ENCODE results near the gene SP1.
"Not testable (repeated sequence)": the region's sequence is repeated elsewhere in the genome, so short reads cannot be mapped to it uniquely, and the experiment has no call there.

Gene SP1

GRCh38 chr12:53414756-53415417 is 34.9 kb downstream of the SP1 start:
- DNase-seq, result no peak

- not testable (repeated sequence) for DNase-seq
Measured at GRCh38 chr12:53415752-53416389, 35.9 kb downstream of the SP1 start.

GRCh38 chr12:53417291-53417816 is 37.4 kb downstream of the SP1 start:
- not testable (repeated sequence) for DNase-seq

GRCh38 chr12:53418221-53418620 is 38.2 kb downstream of the SP1 start:
- no peak for DNase-seq

GRCh38 chr12:53419756-53420155 is 39.8 kb downstream of the SP1 start:
- DNase-seq, result no peak

GRCh38 chr12:53422247-53422646 is 42.3 kb downstream of the SP1 start:
- DNase-seq, result not testable (repeated sequence)

GRCh38 chr12:53423597-53423996 is 43.6 kb downstream of the SP1 start, which contains the start of gene AMHR2:
TSS of gene AMHR2 (plus strand) at chr12:53423855. CDS start at chr12:53423935, 80 bp downstream.
- DNase-seq, result no peak

GRCh38 chr12:53424626-53425514 is 44.9 kb downstream of the SP1 start:
- DNase-seq, result no peak

GRCh38 chr12:53425515-53426150 is 45.7 kb downstream of the SP1 start:
- DNase-seq, result no peak

GRCh38 chr12:53427905-53428594 is 48.1 kb downstream of the SP1 start:
- no peak for DNase-seq

- DNase-seq, result no peak
Measured at GRCh38 chr12:53428741-53429140, 48.8 kb downstream of the SP1 start.

- no peak for DNase-seq
Measured at GRCh38 chr12:53430116-53430515, 50.1 kb downstream of the SP1 start.

GRCh38 chr12:53431187-53431586 is 51.2 kb downstream of the SP1 start:
- DNase-seq, result no peak

- not testable (repeated sequence) for DNase-seq
Measured at GRCh38 chr12:53435326-53435725, 55.4 kb downstream of the SP1 start.

GRCh38 chr12:53439582-53439981 is 59.6 kb downstream of the SP1 start:
- DNase-seq, result not testable (repeated sequence)

- DNase-seq, result peak; percentile 98
Measured at GRCh38 chr12:53441040-53441833, 61.3 kb downstream of the SP1 start, which contains the start of gene PRR13. TSS of gene PRR13 (plus strand) at chr12:53441734. CDS start at chr12:53442715, 981 bp downstream.

- no peak for DNase-seq
Measured at GRCh38 chr12:53443955-53444354, 64.0 kb downstream of the SP1 start.

GRCh38 chr12:53444593-53445325 is 64.8 kb downstream of the SP1 start:
- DNase-seq, result not testable (repeated sequence)

GRCh38 chr12:53450936-53451335 is 71.0 kb downstream of the SP1 start:
- DNase-seq, result no peak

- DNase-seq, result peak; percentile 91
Measured at GRCh38 chr12:53451661-53452158, 71.7 kb downstream of the SP1 start, which contains the start of gene PCBP2. TSS of gene PCBP2 (plus strand) at chr12:53452102. CDS start at chr12:53454801, 2,699 bp downstream.
